Cerebellar cortex (tissue), 1 donor: ENCODE data around the gene CCDC167.
"Not testable (repeated sequence)": the region's sequence is repeated elsewhere in the genome, so short reads cannot be mapped to it uniquely, and the experiment has no call there.

Experiments used
- DNase-seq: peaks from one replicate; pipeline ENCODE4 v3.0.0-alpha.2; 2015; ENCODE audit warnings: low spot score

CCDC167 gene

GRCh38 chr6:37507690-37508421, 8.2 kb upstream of the CCDC167 start:
- no peak for DNase-seq

GRCh38 chr6:37507077-37507476, 7.4 kb upstream of the CCDC167 start:
- DNase-seq = no peak

GRCh38 chr6:37506479-37506878, 6.8 kb upstream of the CCDC167 start:
- no peak for DNase-seq

- no peak for DNase-seq
Observed at GRCh38 chr6:37504024-37504423, 4.3 kb upstream of the CCDC167 start.

GRCh38 chr6:37503309-37503965, 3.7 kb upstream of the CCDC167 start:
- DNase-seq = no peak

GRCh38 chr6:37502703-37503291, 3.1 kb upstream of the CCDC167 start:
- no peak for DNase-seq

- no peak for DNase-seq
Observed at GRCh38 chr6:37501632-37502491, 2.2 kb upstream of the CCDC167 start.

- DNase-seq = not testable (repeated sequence)
Observed at GRCh38 chr6:37500904-37501303, 1.2 kb upstream of the CCDC167 start.

- DNase-seq = no peak
Observed at GRCh38 chr6:37500294-37500608, 558 bp upstream of the CCDC167 start.

GRCh38 chr6:37496951-37497885, 2.5 kb downstream of the CCDC167 start:
- no peak for DNase-seq

- no peak for DNase-seq
Observed at GRCh38 chr6:37495244-37495934, 4.3 kb downstream of the CCDC167 start.

GRCh38 chr6:37493661-37493995, 6.1 kb downstream of the CCDC167 start:
- no peak for DNase-seq

- DNase-seq = peak; percentile 61
Observed at GRCh38 chr6:37492991-37493660, 6.6 kb downstream of the CCDC167 start.

- peak; percentile 34 for DNase-seq
Observed at GRCh38 chr6:37492236-37492972, 7.3 kb downstream of the CCDC167 start.

- no peak for DNase-seq
Observed at GRCh38 chr6:37491830-37492208, 7.9 kb downstream of the CCDC167 start.

- peak; percentile 64 for DNase-seq
Observed at GRCh38 chr6:37491171-37491829, 8.4 kb downstream of the CCDC167 start.

- DNase-seq = no peak
Observed at GRCh38 chr6:37490536-37491170, 9.0 kb downstream of the CCDC167 start.

- no peak for DNase-seq
Observed at GRCh38 chr6:37489697-37490336, 9.9 kb downstream of the CCDC167 start.
